Right lobe of liver (tissue), 4 donors: ENCODE data around the gene ARHGAP23.

ENCODE experiments used
- CTCF ChIP-seq, 4 donors: fragments of 200-600 bp in 3 of 4; fragments of 450-650 bp in 1 of 4; IDR thresholded peaks; one replicate each; pipeline versions ENCODE4 v1.5.1 to v1.8.0; 2016 to 2022; ENCODE audit warnings: antibody characterized with exemption in 4 of 4, mild to moderate bottlenecking in 2 of 4
- POLR2A ChIP-seq: fragments of 450-650 bp; IDR thresholded peaks from one replicate; pipeline ENCODE4 v1.6.1; 2017; ENCODE audit warnings: antibody characterized with exemption, mild to moderate bottlenecking
- donor health status: DM: no; HTN: no; CAD: no.
- donor health status: DM: no; HTN: no; CAD: no.
- donor health status: DM: no; HTN: yes; CAD: no.

- TF ChIP-seq POLR2A = no peak
- no peak for TF ChIP-seq CTCF (IDR thresholded peaks at IDR 0.05)
Observed at GRCh38 chr17:38416840-38417209, 11.4 kb upstream of the ARHGAP23 start.
